ENCODE data around the gene LRRC3B.

GRCh38 chr3:26652164-26652563, 29.6 kb downstream of the LRRC3B start:
- TF ChIP-seq EZH2 (IDR thresholded peaks at IDR 0.05; ENCODE audit: insufficient read depth, poor library complexity, severe bottlenecking) (no peak), EZH2phosphoT487 (IDR thresholded peaks at IDR 0.05; ENCODE audit: insufficient read depth, low read depth) (no peak)
